ENCODE measurements around the gene LIX1.
A peak's percentile ranks its signal among the peaks of the same experiment; 100 is the strongest.
"Not testable (repeated sequence)": the region's sequence is repeated elsewhere in the genome, so short reads cannot be mapped to it uniquely, and the experiment has no call there.

The LIX1 gene

GRCh38 chr5:97142521-97143254 is at the start of gene LIX1:
LIX1 (minus strand) TSS chr5:97142611; CDS start chr5:97142576, 35 bp downstream.
- no peak for DNase-seq

GRCh38 chr5:97191893-97192292 is 49.5 kb upstream of the LIX1 start:
- no peak for DNase-seq

GRCh38 chr5:97189523-97189922 is 47.1 kb upstream of the LIX1 start:
- not testable (repeated sequence) for DNase-seq

GRCh38 chr5:97183930-97184213 is 41.5 kb upstream of the LIX1 start:
- no peak for DNase-seq

- peak; percentile 92 for DNase-seq
Measured at GRCh38 chr5:97183100-97183929, 40.9 kb upstream of the LIX1 start, which contains the start of gene RIOK2. RIOK2 (minus strand) TSS chr5:97183247; CDS start chr5:97183191, 56 bp downstream.

- DNase-seq = no peak
Measured at GRCh38 chr5:97182571-97183099, 40.2 kb upstream of the LIX1 start.

GRCh38 chr5:97181856-97182545 is 39.6 kb upstream of the LIX1 start:
- no peak for DNase-seq

- not testable (repeated sequence) for DNase-seq
Measured at GRCh38 chr5:97179457-97179856, 37.0 kb upstream of the LIX1 start.

- DNase-seq = no peak
Measured at GRCh38 chr5:97172227-97172626, 29.8 kb upstream of the LIX1 start.

- DNase-seq = no peak
Measured at GRCh38 chr5:97171703-97172102, 29.3 kb upstream of the LIX1 start.

- DNase-seq = no peak
Measured at GRCh38 chr5:97167435-97167834, 25.0 kb upstream of the LIX1 start.

GRCh38 chr5:97165726-97166125 is 23.3 kb upstream of the LIX1 start:
- DNase-seq = no peak

GRCh38 chr5:97164846-97165245 is 22.4 kb upstream of the LIX1 start:
- no peak for DNase-seq

GRCh38 chr5:97163790-97164285 is 21.4 kb upstream of the LIX1 start:
- no peak for DNase-seq

- DNase-seq = no peak
Measured at GRCh38 chr5:97163360-97163764, 21.0 kb upstream of the LIX1 start.

GRCh38 chr5:97162045-97162444 is 19.6 kb upstream of the LIX1 start:
- DNase-seq = peak; percentile 18

- no peak for DNase-seq
Measured at GRCh38 chr5:97157689-97158088, 15.3 kb upstream of the LIX1 start.

- DNase-seq = no peak
Measured at GRCh38 chr5:97151370-97151769, 9.0 kb upstream of the LIX1 start.

- DNase-seq = no peak
Measured at GRCh38 chr5:97150401-97150800, 8.0 kb upstream of the LIX1 start.

GRCh38 chr5:97149709-97150108 is 7.3 kb upstream of the LIX1 start:
- DNase-seq = no peak

GRCh38 chr5:97148288-97148687 is 5.9 kb upstream of the LIX1 start:
- no peak for DNase-seq

- no peak for DNase-seq
Measured at GRCh38 chr5:97143704-97144103, 1.3 kb upstream of the LIX1 start.

- DNase-seq = no peak
Measured at GRCh38 chr5:97141539-97141938, 872 bp downstream of the LIX1 start.
